HG02970 (cell line): ENCODE data around the gene ZBTB24.

Experiments used
- ATAC-seq: cut with Tn5 transposase; IDR thresholded peaks from one replicate; pipeline ENCODE4 v1.9.1; 2021; ENCODE audit warnings: mild to moderate bottlenecking, moderate library complexity, moderate number of reproducible peaks; ENCODE audit not compliant: unreplicated experiment, low FRiP score

Gene ZBTB24

DNA sequence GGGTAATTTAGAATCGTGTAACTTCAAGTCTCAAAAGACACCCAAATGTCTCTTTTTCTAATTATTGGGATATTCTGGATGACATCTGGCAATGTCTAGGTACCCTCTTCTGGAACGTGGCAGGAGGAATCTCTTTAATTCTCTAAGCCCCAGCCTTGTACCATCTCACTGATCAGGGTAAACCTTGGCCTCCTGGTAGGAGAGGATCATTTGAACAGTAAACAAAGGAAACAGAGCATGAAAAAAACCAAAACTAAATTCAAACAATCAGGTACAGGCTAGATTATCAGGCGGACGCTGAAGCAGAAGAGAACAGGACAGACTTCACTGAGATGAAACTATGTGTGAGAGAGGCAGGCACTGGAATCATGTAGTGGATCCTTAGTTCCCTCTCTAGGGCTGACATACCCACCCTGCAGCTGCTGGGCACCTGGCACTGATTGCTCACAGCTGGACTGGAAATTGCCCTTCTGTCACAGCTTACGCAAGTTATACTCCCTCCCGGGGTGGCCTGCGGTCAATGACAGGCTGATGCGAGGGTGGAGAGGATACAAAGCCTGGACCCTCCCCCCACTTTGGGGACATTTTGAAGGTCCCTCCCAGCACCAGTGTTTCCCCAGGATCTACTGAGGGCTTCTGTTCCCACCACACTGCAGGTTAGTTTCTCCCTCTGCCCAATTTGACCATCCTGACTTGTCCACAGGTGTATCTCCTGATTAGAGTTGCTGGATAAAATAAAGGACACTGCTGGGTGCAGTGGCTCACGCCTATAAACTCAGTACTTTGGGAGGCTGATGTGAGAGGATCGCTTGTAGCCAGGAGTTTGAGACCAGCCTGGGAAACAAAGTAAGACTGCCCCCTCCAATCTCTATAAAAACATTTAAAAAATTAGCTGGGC is 20.6 kb upstream of the ZBTB24 start:
- ATAC-seq: no peak

- no peak for ATAC-seq
Measured at GRCh38 chr6:109498936-109499335, 15.9 kb upstream of the ZBTB24 start.

DNA sequence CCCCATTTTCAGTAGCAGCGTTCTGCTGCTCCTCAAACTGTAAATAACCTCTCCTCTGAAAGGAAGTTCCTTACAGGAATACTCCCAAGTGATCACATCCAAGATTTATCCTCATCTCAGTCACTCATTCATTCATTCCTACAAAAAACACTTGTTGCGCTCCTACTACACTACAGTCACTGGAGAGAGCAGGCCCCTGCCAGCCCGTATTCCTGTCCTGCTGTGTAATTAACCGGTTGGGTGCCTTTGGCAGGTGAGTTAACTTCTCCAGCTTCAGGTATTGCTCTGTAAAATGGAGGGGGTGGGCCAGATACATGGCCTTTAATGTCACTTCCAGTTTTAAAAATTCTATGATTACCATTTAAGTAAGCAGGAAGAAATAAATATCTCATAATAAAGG is 15.0 kb upstream of the ZBTB24 start:
- no peak for ATAC-seq

DNA sequence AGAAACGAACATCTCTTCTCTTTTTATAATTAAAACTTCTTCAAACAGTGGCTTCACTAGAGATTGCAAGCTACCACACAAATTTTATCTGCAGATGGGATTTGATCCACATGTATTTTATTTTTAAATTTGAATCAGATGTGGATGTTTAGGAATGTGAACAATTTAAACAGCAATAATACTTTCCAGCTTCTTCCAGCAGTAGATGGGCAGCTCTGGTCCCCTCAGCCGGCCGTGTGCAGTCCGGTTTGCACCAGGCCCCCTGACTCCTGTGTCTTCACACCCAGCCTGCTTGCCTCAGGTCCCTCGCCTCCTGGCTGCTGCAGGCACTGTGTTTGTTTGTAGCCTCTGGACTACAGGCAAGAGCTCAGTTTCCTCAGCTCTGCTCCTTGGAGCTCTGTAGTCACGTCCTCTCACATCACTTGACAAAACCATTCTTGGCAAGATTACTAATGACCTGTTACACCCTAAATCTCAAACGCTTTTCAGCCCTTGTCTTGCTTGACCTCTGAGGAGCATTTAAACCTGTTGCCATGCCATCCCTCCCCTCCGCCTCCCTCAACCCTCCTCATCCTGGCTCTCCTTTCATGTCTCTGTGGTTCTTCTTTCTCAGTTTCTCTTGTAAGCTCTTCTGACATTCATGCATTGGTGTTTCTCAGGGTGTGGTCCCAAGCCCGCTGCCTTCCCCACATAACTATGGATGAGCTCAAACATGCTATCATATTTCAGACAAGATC is 13.2 kb upstream of the ZBTB24 start:
- no peak for ATAC-seq

DNA sequence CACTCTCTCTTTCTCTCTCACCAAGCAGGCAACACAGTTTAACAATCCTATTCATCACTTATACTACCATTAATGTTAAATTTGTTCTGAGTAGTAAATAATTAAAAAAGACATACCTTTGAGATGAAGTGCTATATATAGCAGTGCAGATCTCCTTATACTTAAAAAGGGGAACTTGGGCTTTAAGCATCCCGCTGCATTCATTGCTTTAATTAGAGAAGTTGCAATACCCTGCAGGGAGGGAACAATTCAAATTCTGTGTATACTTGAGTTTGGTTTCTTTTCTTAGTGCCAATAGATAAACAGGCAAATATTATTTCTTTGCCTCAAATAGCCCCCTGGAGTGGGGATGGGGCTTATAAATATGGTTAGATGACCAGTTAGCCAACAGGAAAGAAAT is 10.8 kb upstream of the ZBTB24 start:
- no peak for ATAC-seq

- no peak for ATAC-seq
Measured at GRCh38 chr6:109491207-109491938, 8.4 kb upstream of the ZBTB24 start.

DNA sequence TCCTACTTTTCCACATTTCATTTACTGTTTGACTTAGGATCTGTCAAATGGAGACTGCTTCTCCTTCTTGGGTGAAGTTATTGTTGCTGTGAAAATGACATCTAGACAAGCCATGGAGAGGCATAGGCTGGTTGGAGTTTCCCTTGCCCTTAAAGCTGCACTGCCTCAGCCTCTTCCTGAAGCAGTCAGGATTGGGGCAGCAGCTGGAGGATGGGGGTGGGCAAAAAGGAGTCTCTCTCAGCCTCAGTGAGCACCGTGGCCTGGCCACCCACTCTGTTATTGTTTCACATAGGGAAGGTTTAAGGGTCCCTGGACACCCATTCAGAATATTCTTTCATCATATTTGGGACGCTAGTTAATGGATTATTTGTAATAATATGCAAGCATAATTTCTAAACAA is 7.7 kb upstream of the ZBTB24 start:
- ATAC-seq: no peak

GRCh38 chr6:109488001-109488400 is 5.0 kb upstream of the ZBTB24 start:
- no peak for ATAC-seq

- ATAC-seq: no peak
Measured at GRCh38 chr6:109486068-109486467, 3.0 kb upstream of the ZBTB24 start.

DNA sequence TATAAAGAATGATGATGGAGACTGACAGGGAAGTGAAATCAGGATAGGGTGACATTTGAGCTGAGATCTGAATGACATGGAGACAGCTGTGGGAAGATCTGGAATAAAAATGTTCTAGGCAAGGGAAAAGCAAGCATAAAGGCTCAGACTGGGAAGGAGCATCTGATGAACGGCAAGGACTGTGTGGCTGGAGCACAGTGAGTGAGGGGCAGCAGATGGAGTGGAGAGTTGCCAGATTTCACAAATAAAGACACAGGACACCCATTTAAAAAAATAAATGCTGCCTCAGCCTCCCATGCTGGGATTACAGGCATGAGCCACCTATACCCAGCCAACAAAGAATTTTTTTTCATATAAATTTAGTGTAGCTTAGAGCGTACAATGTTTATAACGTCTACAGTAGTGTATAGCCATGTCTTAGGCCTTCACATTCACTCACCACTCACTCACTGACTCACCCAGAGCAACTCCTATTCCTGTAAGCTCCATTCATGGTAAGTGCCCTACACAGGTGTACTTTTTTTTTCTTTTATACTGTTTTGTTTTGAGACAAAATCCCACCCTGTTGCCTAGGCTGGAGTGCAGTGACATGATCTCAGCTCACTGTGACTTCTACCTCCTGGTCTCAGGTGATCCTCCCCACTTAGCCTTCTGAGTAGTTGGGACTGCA is 2.4 kb upstream of the ZBTB24 start:
- no peak for ATAC-seq

- ATAC-seq: no peak
Measured at GRCh38 chr6:109484122-109484521, 1.1 kb upstream of the ZBTB24 start.

- peak; percentile 4 for ATAC-seq
Measured at GRCh38 chr6:109483735-109484057, 677 bp upstream of the ZBTB24 start.

DNA sequence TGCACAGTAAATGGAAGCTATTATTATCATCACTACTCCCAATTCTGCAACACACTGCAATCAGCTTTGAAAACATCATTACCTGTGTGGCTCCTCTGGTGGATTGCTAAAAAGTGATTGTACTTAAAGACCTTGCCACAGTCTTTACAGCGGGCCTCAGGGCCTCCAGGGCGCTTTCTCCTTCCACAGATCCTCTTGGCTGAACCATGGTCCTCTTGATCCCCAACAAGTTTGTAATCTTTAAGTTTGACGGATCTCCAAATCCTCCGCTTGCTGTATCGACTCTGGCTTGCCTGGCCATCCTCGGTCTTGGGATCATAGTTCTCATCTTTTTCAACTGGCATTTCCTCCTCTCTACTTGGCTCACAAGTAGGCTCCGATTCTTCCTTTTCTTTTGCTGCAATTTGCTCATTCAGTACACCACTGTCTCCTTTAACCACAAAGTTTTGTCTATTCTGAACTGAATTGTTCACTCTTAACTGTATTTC is 2.0 kb downstream of the ZBTB24 start:
- ATAC-seq: no peak

GRCh38 chr6:109478841-109479624 is 4.0 kb downstream of the ZBTB24 start:
- ATAC-seq: no peak

DNA sequence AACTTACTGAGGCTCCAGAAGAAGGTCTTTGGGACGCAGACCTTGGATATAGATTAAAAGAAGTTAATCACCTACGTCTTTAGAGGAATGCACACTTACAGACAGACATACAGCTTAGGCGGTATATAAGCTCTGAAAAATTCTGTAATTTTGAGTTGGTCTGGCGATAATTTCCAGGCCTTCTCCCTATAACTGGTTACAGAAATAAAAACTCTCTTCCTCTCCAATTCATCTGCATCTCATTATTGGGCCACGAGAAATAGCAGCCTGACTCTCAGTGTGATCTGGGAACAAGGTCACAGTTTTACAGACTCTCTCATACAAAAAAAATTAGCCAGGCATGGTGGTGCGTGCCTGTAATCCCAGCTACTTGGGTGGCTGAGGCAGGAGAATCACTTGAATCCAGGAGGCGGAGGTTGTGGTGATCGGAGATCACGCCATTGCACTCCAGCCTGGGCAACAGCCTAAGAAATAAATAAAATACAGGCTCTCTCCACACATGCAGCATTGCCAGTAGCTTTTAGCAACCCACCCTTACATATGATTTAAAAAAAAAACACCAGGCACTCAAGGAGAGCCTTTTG is 4.7 kb downstream of the ZBTB24 start:
- no peak for ATAC-seq

- ATAC-seq: no peak
Measured at GRCh38 chr6:109477725-109478124, 5.3 kb downstream of the ZBTB24 start.

DNA sequence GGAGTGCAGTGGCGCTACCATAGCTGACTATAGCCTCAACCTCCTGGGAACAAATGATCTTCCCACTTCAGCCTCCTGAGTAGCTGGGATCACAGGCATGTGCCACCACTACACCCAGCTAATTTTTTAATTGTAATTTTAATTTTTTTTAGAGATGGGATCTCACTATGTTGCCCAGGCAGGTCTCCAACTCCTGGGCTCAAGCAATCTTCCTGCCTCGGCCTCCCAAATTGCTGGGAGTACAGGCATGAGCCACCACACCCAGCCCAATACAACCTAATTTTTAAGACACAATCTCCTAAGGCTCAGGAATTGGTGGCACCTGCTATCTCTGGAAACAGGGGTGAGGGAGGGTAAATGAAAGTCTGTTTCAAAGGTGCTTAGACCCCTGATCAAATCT is 5.8 kb downstream of the ZBTB24 start:
- ATAC-seq: no peak

DNA sequence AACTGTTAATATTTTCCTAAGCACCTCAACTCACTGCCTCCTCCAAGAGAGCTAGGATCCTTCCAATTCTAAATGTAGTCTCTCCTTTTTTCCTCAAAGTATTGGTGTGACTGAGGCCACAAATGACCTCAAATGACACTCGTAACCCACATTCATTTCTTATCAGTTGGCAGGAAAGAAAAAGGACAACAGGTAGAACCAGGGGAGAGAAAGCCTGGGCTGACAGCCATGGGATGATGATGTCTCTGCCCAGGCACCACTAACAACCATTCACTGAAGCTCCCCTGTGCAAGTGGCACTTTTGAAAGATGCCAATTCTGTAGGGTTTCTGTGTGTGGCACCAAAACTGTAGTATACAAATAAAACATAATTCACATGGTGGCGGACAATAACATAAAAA is 7.4 kb downstream of the ZBTB24 start:
- ATAC-seq: no peak

DNA sequence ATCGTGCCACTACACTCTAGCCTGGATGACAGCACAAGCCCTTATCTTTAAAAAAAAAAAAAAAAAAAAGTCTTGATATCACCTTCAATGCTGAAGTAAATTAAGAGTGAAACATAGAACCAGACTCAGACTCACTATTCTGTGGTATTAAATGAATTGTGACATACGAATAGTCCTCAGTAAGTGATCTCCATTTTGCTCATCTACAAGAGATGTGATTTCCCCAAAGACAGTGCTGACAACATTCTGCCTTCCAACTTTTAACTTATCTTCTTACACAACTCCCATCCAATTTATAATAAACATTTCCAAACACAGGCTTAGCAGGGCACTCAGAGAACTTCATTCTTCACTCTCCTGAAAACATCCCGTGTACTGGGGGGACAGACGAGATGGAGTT is 8.0 kb downstream of the ZBTB24 start:
- ATAC-seq: no peak
